Caco-2 (cell line): ENCODE data around the gene CEP164. TPM values are rescaled to one million over a fixed set of nuclear protein-coding genes. Genes with fewer than 3 reads are reported as not detected.

Experiments
- Bru-seq: library from RNA; stranded (reverse); fragments of 400-500 nt; gene quantifications from one replicate; lab custom pipeline; 2021; lab: Mats Ljungman, UMichigan
- BruChase-seq, 2 experiments: library from RNA; stranded (reverse); fragments of 400-500 nt; gene quantifications; one replicate each; lab custom pipeline; 2021; lab: Mats Ljungman, UMichigan
- BruUV-seq: library from RNA; stranded (reverse); fragments of 400-500 nt; replicated peaks from 2 replicates; lab custom pipeline; 2021; lab: Mats Ljungman, UMichigan
- CTCF ChIA-PET: fragments of 300-600 bp; sonication (Branson Sonifier 250); formaldehyde crosslinking; loops from one replicate; lab custom pipeline; 2022; ENCODE audit warnings: antibody characterized with exemption; lab: Charles Lee
- POLR2A ChIA-PET: fragments of 300-600 bp; sonication (Branson Sonifier 250); formaldehyde crosslinking; loops from one replicate; lab custom pipeline; 2022; ENCODE audit warnings: antibody characterized with exemption; lab: Charles Lee
- DNase-seq, 2 experiments: peaks; one replicate each; pipeline versions ENCODE4 v3.0.0 to v3.0.0-alpha.2; 2020 to 2022
- H3K27me3 ChIP-seq: replicated peaks from 2 replicates; pipeline ENCODE4 v1.6.0; 2011; ENCODE audit warnings: low read length; ENCODE audit not compliant: control insufficient read depth, insufficient read depth
- H3K36me3 ChIP-seq: 2 replicates; pipeline ENCODE4 v1.5.1; 2011; ENCODE audit warnings: low read length; ENCODE audit not compliant: control insufficient read depth, insufficient read depth
- H3K4me1 ChIP-seq: fragments of 250-450 bp; sonication (Bioruptor Pico); 2 replicates; pipeline ENCODE4 v1.5.1; 2020; ENCODE audit warnings: mild to moderate bottlenecking
- H3K4me3 ChIP-seq: 2 replicates; pipeline ENCODE4 v1.5.1; 2011; ENCODE audit warnings: low read depth, mild to moderate bottlenecking, control low read depth, low read length
- H3K9me3 ChIP-seq: fragments of 250-450 bp; sonication (Bioruptor Pico); 2 replicates; pipeline ENCODE4 v1.5.1; 2020; ENCODE audit warnings: mild to moderate bottlenecking, moderate library complexity
- H3K27ac Mint-ChIP-seq: one replicate; pipeline ENCODE4 v1.8.0; 2022; ENCODE audit warnings: mixed read lengths; ENCODE audit not compliant: unreplicated experiment
- H3K27me3 Mint-ChIP-seq: one replicate; pipeline ENCODE4 v1.8.0; 2022; ENCODE audit warnings: mixed read lengths; ENCODE audit not compliant: insufficient read depth, unreplicated experiment
- H3K36me3 Mint-ChIP-seq: one replicate; pipeline ENCODE4 v1.8.0; 2022; ENCODE audit warnings: mild to moderate bottlenecking, mixed read lengths; ENCODE audit not compliant: insufficient read depth, unreplicated experiment
- H3K4me1 Mint-ChIP-seq: one replicate; pipeline ENCODE4 v1.8.0; 2022; ENCODE audit warnings: low read depth, mixed read lengths; ENCODE audit not compliant: unreplicated experiment
- H3K4me3 Mint-ChIP-seq: one replicate; pipeline ENCODE4 v1.8.0; 2022; ENCODE audit warnings: mild to moderate bottlenecking, moderate library complexity, mixed read lengths; ENCODE audit not compliant: unreplicated experiment
- H3K9me3 Mint-ChIP-seq: one replicate; pipeline ENCODE4 v1.8.0; 2022; ENCODE audit warnings: mixed read lengths; ENCODE audit not compliant: unreplicated experiment
- intact Hi-C: fragments of 100-400 bp; cut with micrococcal nuclease; formaldehyde crosslinking; loops from one replicate; pipeline ENCODE4 v1.10.0; 2022; ENCODE audit not compliant: unreplicated experiment
- long read RNA-seq: library from polyadenylated mRNA; stranded (forward); transcript quantifications from one replicate; pipeline ENCODE4 v2.0.0, GENCODE V29; 2022
- total RNA-seq: library from RNA; stranded (reverse); gene quantifications from 2 replicates; pipeline ENCODE4 v1.2.3, GENCODE V29; 2022
- TF ChIP-seq, protein P1 (sequence below), 2 experiments: fragments of 200-600 bp in 1 of 2; IDR thresholded peaks; 1 replicate in 1 of 2; 2 replicates in 1 of 2; pipeline versions ENCODE4 v1.5.1 to v1.8.0; 2011 to 2022; ENCODE audit warnings: antibody characterized with exemption in 1 of 2, control low read depth in 1 of 2, inconsistent platforms in 1 of 2, low read depth in 1 of 2, low read length in 1 of 2, mild to moderate bottlenecking in 1 of 2, moderate library complexity in 1 of 2; ENCODE audit not compliant: insufficient read depth in 1 of 2, severe bottlenecking in 1 of 2, unreplicated experiment in 1 of 2

CEP164 gene
- 48.9 and 50.0 TPM in 2 replicates for total RNA-seq
- percentile 69 among the genes with signal in this experiment for Bru-seq, nascent RNA
- percentile 65 among the genes with signal in this experiment for BruChase-seq, experiment 1, labeled RNA remaining after a 2-hour chase
- percentile 69 among the genes with signal in this experiment for BruChase-seq, experiment 2, labeled RNA remaining after a 6-hour chase
- long read RNA-seq, partial matches to known transcripts = 1 of 11 reads
- long read RNA-seq, other reads (novel, unspliced or antisense) = 8 of 11 reads

DNA sequence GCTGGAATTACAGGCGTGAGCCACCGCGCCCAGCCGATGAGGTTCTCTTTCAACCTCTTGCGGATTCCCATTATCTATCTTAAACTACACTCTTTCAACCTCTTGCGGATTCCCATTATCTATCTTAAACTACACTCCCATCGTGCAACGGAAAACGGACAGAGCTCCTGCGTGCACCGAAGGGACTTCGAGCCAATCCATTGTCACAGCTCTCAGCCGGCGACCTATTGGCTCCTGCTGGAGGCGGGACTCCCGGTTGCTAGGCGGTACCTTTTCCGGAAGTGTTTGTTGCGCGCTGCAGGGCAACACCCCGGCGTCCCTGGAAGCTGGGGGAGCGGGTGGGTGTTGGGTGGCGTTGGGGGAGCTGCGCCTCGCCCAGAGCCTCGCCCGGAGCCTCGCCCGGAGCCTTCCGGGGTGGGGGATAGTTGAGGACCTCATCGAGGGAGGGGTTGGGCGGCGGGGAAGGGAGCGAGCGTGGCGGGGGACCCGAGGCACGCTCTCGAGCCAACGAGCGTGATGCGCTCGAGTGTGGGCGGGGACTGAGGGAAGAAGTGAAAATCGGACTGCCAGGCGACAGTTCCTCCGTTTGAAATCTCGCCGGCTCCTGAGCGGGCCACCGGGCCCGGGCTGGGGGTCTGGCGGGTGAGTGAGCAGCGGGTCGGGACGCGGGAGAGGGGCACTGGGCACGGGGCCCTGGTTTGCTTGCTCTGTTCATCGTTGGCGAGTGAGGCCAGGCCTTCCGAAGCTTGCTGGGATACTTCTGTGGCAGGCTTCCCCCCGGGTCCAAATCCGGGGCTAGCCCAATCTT is at the start of gene CEP164:
Gene CEP164, plus strand, starts transcription at position 288 of the 808 bp plus-strand sequence. CDS start 10,733 bp downstream, outside the sequence.
- H3K27me3 ChIP-seq = no peaks in the 10 kb centered on the region
- intact Hi-C loops = loop anchor here (1.0 kb wide), 1 partner anchor 11 kb away; the partner anchor contains the start of gene BACE1
- H3K36me3 Mint-ChIP-seq = peaks cover 6% of the 10 kb centered on the region
- H3K27me3 Mint-ChIP-seq = no peaks in the 10 kb centered on the region
- no peaks in the 10 kb centered on the region for H3K9me3 ChIP-seq
- CTCF ChIA-PET = interaction anchor here (0.6 to 1.5 kb wide), 11 partner anchors 11 to 613 kb away, joined by 3 to 9 read pairs (median 5); partner anchors contain the start of genes BACE1, PCSK7 and RNF214
- peak; percentile 99 for DNase-seq
- POLR2A ChIA-PET = interaction anchor here (0.5 to 1.4 kb wide), 13 partner anchors 8 to 1740 kb away, joined by 3 to 11 read pairs (median 4); partner anchors contain the start of genes BACE1, PAFAH1B2, PCSK7 and RNF214
- TF ChIP-seq, protein P1, sequence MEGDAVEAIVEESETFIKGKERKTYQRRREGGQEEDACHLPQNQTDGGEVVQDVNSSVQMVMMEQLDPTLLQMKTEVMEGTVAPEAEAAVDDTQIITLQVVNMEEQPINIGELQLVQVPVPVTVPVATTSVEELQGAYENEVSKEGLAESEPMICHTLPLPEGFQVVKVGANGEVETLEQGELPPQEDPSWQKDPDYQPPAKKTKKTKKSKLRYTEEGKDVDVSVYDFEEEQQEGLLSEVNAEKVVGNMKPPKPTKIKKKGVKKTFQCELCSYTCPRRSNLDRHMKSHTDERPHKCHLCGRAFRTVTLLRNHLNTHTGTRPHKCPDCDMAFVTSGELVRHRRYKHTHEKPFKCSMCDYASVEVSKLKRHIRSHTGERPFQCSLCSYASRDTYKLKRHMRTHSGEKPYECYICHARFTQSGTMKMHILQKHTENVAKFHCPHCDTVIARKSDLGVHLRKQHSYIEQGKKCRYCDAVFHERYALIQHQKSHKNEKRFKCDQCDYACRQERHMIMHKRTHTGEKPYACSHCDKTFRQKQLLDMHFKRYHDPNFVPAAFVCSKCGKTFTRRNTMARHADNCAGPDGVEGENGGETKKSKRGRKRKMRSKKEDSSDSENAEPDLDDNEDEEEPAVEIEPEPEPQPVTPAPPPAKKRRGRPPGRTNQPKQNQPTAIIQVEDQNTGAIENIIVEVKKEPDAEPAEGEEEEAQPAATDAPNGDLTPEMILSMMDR (IDR thresholded peaks at IDR 0.05; ENCODE audit: insufficient read depth in 1 of 2, low read depth in 1 of 2, low read length in 1 of 2, severe bottlenecking in 1 of 2, unreplicated experiment in 1 of 2) = no peak
- H3K4me3 ChIP-seq = peak within 1 kb of the TSS; percentile 58
- H3K4me1 Mint-ChIP-seq = peaks cover 7% of the 10 kb centered on the region
- H3K36me3 ChIP-seq = no peaks in the 10 kb centered on the region
- H3K4me3 Mint-ChIP-seq = no peak within 1 kb of the TSS
- peaks cover 8% of the 10 kb centered on the region for H3K9me3 Mint-ChIP-seq
- H3K27ac Mint-ChIP-seq = no peak within 1 kb of the TSS
- no TSS peak for BruUV-seq
- H3K4me1 ChIP-seq = 0 out of 2 replicates have a peak, but pooled peaks cover 7% of the 10 kb centered on the region

DNA sequence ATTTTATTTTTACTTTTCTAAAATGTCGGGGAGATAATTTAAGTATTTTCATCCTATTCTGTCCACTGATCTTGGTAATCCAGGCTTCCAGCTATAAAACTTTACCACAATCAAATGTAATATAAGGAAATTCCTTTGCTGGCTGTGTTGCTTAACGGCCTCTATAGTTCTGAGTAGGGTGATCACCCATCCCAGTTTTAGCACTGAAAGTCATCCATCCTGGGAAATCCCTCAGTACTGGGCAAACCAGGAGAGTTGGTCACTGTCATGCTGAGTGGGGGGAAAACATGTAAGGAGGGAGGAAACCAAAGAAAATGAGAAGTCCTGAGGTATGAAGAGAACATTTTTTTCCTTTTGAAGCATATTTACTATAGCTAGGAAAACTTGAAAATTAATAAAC is 49.3 kb upstream of the CEP164 start:
- DNase-seq = no peak
- peaks cover 2% of the 10 kb centered on the region; the same call in 1 of the 2 replicates for H3K36me3 ChIP-seq
- H3K27me3 ChIP-seq = no peaks in the 10 kb centered on the region
- H3K4me1 ChIP-seq = peaks cover 17% of the 10 kb centered on the region
- TF ChIP-seq, protein P1 (IDR thresholded peaks at IDR 0.05; ENCODE audit: insufficient read depth in 1 of 2, low read depth in 1 of 2, low read length in 1 of 2, severe bottlenecking in 1 of 2, unreplicated experiment in 1 of 2) = no peak
- no TSS peak for BruUV-seq
- Mint-ChIP-seq H3K36me3 (peaks cover 42% of the 10 kb centered on the region), H3K4me3 (no peak overlapping the region), H3K27ac (no peak overlapping the region), H3K27me3 (no peaks in the 10 kb centered on the region), H3K4me1 (peaks cover 7% of the 10 kb centered on the region), H3K9me3 (peaks cover 7% of the 10 kb centered on the region)
- CTCF ChIA-PET = no interaction called here
- intact Hi-C loops = no loop called here
- POLR2A ChIA-PET = no interaction called here
- no peak overlapping the region for H3K4me3 ChIP-seq
- peaks cover 5% of the 10 kb centered on the region for H3K9me3 ChIP-seq
